SKM-1 treated with dmso at 0.1 percent for 144 hours (cell line): ENCODE results near the gene SH2D4B.

Experiments
- DNase-seq: peaks from one replicate; lab custom pipeline; 2025; ENCODE audit not compliant: unreplicated experiment; lab: John Stamatoyannopoulos, UW

SH2D4B gene

DNA sequence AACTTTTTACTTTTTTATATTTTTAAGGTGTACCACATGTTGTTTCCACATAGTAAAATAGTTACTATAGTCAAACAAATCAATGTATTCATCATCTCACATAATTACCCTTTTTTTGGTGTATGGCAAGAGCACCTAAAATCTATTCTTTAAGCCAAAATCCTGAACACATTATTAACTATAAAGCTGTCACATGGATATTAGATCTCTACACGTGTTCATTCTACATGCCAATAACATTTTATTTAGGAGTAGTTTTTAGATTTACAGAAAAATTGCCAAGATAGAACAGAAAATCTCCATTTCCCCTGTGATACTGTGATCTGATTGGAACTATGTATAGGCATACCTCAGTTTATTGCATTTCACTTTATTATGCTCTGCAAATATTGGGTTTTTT lies 137.1 kb downstream of the SH2D4B start:
- no peak for DNase-seq

DNA sequence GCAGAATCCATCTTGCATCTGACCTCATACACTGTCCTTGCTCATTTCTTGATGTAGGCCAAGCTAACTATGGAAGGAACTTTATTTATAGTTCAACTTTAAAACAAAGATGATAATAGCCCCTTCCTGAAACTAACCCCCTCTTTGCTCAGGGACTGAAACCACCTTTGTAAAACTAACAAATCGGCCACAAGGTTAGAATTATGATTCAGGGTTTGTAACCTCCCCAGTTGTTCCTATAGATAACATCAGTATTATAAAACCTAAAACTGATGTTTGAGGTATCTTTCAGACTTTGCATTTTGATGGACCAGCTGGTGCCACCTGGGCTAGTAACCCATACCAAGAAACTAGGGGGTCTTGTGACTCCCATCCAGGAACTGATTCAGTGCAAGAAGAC lies 143.4 kb downstream of the SH2D4B start:
- no peak for DNase-seq

DNA sequence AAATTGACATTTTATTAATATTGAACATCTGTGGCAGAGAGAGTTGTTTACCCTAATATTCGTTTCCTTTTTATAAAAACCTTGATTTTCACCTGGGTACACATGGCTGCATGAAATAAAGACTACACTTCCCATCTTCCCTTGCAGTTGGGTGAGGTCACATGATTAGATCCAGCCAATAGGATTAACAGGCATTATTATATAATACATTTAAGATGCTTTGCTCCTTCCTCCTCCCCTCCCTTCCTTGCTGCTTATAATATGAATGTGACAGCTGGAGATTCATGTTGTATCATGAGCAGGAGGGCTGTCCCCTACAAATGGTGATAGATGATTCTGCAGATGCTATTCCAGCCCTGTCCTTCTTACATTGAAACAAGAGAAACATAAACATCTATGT lies 146.6 kb downstream of the SH2D4B start:
- no peak for DNase-seq

DNA sequence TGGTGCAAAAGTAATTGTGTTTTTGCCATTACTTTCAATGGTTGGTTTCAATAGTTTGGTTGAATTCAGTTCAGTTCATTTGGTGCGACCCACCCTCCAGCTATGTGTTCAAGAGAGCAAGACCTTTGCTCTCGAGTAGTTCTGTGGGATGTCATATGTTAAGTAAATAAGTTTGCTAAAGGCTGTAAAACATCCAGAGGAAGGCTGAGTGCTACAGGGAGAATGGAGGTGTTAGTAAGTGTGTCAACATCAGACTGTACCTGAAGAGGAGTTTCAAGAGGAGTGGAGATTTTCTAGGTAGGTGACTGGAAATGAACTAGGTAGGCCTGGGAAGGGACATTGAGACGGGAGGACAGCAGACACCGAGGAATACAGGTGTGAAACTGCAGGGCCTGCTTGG lies 147.7 kb downstream of the SH2D4B start:
- DNase-seq, result no peak

DNA sequence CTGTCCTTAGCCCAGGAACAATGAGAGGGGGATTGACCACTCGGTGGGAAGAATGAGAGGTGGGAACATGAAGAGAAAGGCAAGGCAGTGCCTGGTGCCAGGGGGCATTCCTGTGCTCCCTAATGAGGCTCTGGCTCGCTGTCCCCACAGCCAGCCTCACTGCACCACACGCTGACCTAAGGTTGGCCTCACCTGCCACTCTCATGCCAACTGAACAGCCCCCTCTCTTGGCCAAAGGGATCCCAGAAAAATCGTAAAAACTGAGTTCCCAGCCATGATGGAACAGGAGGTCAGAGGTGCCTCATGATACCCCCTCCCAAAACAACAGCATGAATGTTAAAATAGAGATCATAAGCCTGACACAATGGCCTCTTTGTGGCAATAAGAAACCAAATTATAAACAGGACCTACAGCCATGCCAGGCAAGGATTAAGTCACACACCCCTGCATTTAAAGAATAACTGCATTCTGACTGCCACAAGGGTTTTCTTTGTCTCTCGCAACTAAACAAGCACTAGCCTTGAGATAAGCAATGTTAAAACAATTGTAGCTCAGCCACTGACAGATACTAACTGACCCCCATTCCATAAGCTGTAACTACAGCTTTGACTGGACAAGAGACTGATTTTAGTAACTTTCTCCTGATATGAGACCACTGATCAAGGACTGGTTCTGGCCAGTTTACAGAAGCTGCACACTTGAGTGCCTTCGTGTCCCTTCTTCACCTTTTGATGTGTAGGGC lies 149.2 kb downstream of the SH2D4B start:
- no peak for DNase-seq

DNA sequence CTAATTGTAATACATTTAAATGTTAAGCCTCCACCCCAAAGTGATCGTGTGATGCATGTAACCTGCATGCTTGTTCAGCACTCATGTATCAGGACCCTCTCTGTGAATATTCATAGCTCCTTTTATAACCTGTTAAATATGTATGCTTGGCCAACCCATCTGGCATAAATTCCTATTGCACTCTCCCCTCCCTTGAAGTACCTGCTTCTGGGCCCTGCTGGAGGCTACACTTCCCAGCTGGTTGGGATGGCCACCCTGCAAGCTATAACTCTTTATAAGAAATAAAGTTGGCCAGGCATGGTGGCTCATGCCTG lies 149.7 kb downstream of the SH2D4B start:
- no peak for DNase-seq

DNA sequence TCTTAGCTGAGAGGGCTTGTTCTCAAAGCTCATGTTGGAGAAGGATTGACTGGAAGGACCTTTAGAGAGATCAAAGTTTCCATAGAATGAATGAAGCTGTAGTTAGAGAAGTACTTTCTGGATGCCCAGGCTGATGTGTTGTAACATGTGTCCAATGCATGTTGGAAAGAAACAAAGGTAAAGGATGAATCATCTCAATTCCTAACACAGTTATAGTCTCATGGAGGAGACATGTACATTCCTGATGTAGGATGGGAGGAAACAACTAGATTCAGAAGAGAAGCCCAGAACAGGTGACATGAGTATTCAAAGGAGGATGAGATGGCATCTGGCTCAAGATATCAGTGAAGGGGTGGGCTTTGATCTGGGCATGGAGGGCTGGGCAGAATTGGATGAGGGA lies 152.7 kb downstream of the SH2D4B start:
- no peak for DNase-seq

DNA sequence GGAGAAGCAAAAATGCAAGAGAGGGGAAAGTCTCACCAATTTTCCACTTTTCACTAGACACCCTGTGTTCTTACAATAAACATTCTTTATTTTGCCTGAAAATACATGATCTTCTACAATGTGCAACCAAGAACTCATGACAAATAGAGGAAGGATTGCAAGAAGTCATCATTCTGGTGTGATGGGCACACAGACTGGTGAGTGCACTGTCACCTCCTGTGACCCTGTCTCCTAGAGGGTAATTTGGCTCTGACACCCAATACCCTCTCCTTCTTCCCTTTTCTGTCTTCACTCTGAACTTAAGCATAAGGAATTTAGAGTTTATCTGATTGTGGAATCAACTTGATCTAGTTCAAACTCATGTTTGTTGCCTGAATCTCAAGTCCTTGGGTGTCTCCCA lies 153.7 kb downstream of the SH2D4B start:
- DNase-seq, result no peak

DNA sequence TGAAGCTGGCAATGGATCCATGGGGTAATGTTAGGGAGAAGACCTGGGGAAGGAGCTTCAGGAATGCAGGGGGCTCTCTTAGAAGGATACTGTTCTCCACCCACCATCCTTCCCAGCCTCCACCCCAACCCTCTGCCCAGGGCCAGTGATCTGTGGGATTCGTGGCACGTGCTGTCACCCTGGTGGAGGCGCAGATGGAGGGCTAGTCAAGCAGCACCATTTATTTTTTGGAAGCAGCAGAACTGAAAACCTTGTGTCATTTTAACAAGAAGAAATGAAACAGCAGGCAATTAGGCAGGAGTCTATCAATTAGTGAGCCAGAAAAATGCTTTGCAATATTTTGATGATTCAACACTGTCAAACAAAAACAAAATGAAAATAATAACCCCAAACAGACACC lies 155.9 kb downstream of the SH2D4B start:
- DNase-seq, result no peak

DNA sequence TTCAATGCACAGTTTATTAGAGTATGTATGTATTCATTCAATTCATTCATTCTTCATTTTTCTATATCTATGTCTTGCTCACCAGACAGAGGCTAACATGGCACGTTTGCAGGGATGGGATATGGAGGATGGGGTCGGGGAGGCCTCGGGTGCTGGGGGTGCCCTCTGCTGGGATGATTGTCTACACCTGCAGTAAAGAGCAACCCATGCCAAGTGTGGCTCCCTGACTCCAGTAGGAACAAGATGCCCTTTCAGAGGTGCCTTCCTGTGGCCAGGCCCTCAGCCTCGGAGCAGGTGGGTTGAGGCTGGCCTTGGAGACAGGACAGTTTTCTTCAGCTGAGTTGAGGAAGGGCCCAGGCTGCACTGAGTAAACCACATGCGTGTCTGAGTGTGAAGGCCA lies 157.2 kb downstream of the SH2D4B start:
- no peak for DNase-seq
